Tibial nerve (tissue), 4 donors: ENCODE data around the gene ATP6AP1. TPM values are rescaled to one million over a fixed set of nuclear protein-coding genes. Genes with fewer than 3 reads are reported as not detected.

Experiments used
- DNase-seq, 2 donors: peaks; one replicate each; pipeline ENCODE4 v3.0.0-alpha.2; 2019; ENCODE audit warnings: low spot score in 2 of 2
- H3K27ac ChIP-seq, 4 donors: fragments of 200-600 bp; sonication (generic) in 3 of 4; one replicate each; pipeline ENCODE4 v1.5.1; 2017 to 2019; ENCODE audit warnings: mild to moderate bottlenecking in 1 of 4
- H3K27me3 ChIP-seq, 2 donors: fragments of 200-600 bp; sonication (generic) in 1 of 2; one replicate each; pipeline versions ENCODE4 v1.5.1 to v1.6.0; 2017 to 2019
- H3K36me3 ChIP-seq, 3 donors: fragments of 200-600 bp; sonication (generic); one replicate each; pipeline ENCODE4 v1.5.1; 2018 to 2019
- H3K4me1 ChIP-seq, 4 donors: fragments of 200-600 bp; sonication (generic) in 3 of 4; one replicate each; pipeline ENCODE4 v1.5.1; 2017 to 2019
- H3K4me3 ChIP-seq, 4 donors: fragments of 200-600 bp; sonication (generic) in 3 of 4; one replicate each; pipeline ENCODE4 v1.5.1; 2017 to 2019; ENCODE audit warnings: mild to moderate bottlenecking in 1 of 4, moderate library complexity in 1 of 4
- H3K9me3 ChIP-seq, 4 donors: fragments of 200-600 bp; sonication (generic) in 3 of 4; one replicate each; pipeline ENCODE4 v1.5.1; 2017 to 2019
- CTCF ChIP-seq, 5 experiments: fragments of 200-600 bp in 3 of 5; fragments of 450-650 bp in 2 of 5; sonication (generic) in 3 of 5; IDR thresholded peaks; one replicate each; pipeline ENCODE4 v1.5.1; 2016 to 2019; ENCODE audit warnings: antibody characterized with exemption in 5 of 5, mild to moderate bottlenecking in 3 of 5, moderate library complexity in 2 of 5
- EP300 ChIP-seq, 2 donors: sonication (generic); formaldehyde crosslinking; IDR thresholded peaks; one replicate each; pipeline ENCODE4 v1.6.1; 2017; ENCODE audit warnings: antibody characterized with exemption in 2 of 2, mild to moderate bottlenecking in 1 of 2
- POLR2A ChIP-seq, 2 donors: fragments of 450-650 bp; IDR thresholded peaks; one replicate each; pipeline ENCODE4 v1.6.1; 2017; ENCODE audit warnings: antibody characterized with exemption in 2 of 2, mild to moderate bottlenecking in 2 of 2, moderate library complexity in 2 of 2
- WGBS, 2 donors: methylation state at CpG; one replicate each; pipeline ENCODE4 v1.1.5; 2018; 5-methylcytosine and 5-hydroxymethylcytosine counted together
- total RNA-seq, 4 donors: library from RNA; depleted of rRNA; stranded (reverse); fragments of >200 nt; gene quantifications; one replicate each; pipeline ENCODE4 v1.1.0, GENCODE V29; 2016

ATP6AP1 gene
- 10 to 100 TPM; 42.9 to 59.7 (median 50.4) TPM for total RNA-seq

- WGBS, 2 donors, result 24 to 48% methylated on average over 29 to 82 of the region's 87 CpGs
- H3K4me1 ChIP-seq, result peaks cover 0 to 23% (median 0%) of the 10 kb centered on the region in 4 donors
- peaks cover 0 to 19% (median 0%) of the 10 kb centered on the region in 3 donors for H3K36me3 ChIP-seq
- H3K27ac ChIP-seq, result peak within 1 kb of the TSS; percentile 79 to 94 (median 86)
- peak within 1 kb of the TSS; percentile 60 to 85 (median 66) for H3K4me3 ChIP-seq
- DNase-seq, result peak; percentile 84 to 86
- no peaks in the 10 kb centered on the region for H3K27me3 ChIP-seq
- H3K9me3 ChIP-seq, result no peaks in the 10 kb centered on the region
- TF ChIP-seq POLR2A (IDR thresholded peaks at IDR 0.05) (peak in 1 of 2 donors; percentile 84), CTCF (IDR thresholded peaks at IDR 0.05) (peak in 1 of 5 experiments; percentile 32), EP300 (IDR thresholded peaks at IDR 0.05) (peak in 1 of 2 donors; percentile 89)
Observed at GRCh38 chrX:154428176-154429171, at the start of gene ATP6AP1. ATP6AP1 (plus strand) TSS chrX:154428677; CDS start chrX:154428693, 16 bp downstream.

- H3K9me3 ChIP-seq, result no peaks in the 10 kb centered on the region
- H3K36me3 ChIP-seq, result no peaks in the 10 kb centered on the region
- peak within 1 kb of the TSS; percentile 64 to 86 (median 73) for H3K4me3 ChIP-seq
- DNase-seq, result peak; percentile 92
- H3K27me3 ChIP-seq, result no peaks in the 10 kb centered on the region
- TF ChIP-seq EP300 (IDR thresholded peaks at IDR 0.05), result peak; percentile 79 to 92
- peak; percentile 81 to 93 for TF ChIP-seq POLR2A (IDR thresholded peaks at IDR 0.05)
- peak in 2 of 5 experiments; percentile 26 to 27 for TF ChIP-seq CTCF (IDR thresholded peaks at IDR 0.05)
- peak within 1 kb of the TSS; percentile 98 to 100 (median 98) for H3K27ac ChIP-seq
- H3K4me1 ChIP-seq, result peaks cover 0 to 28% (median 0%) of the 10 kb centered on the region in 4 donors
- whole genome bisulfite sequencing, 2 donors, result 0 to 53% methylated on average over 9 to 103 of the region's 103 CpGs
Observed at GRCh38 chrX:154378799-154379568, 49.5 kb upstream of the ATP6AP1 start, which contains the start of gene EMD. EMD (plus strand) TSS chrX:154379295; CDS start chrX:154379485, 190 bp downstream.

GRCh38 chrX:154379569-154379951, 48.9 kb upstream of the ATP6AP1 start:
- H3K4me3 ChIP-seq, result peak overlapping the region; percentile 64 to 86 (median 73)
- H3K4me1 ChIP-seq, result peaks cover 0 to 24% (median 0%) of the 10 kb centered on the region in 4 donors
- 0 to 24% methylated on average over 7 to 37 of the region's 38 CpGs for WGBS, 2 donors

GRCh38 chrX:154380153-154380552, 48.3 kb upstream of the ATP6AP1 start:
- H3K27ac ChIP-seq, result peak overlapping the region; percentile 98 to 100 (median 98)
- no peaks in the 10 kb centered on the region for H3K36me3 ChIP-seq
- no peaks in the 10 kb centered on the region for H3K9me3 ChIP-seq
- H3K4me1 ChIP-seq, result peaks cover 0 to 21% (median 0%) of the 10 kb centered on the region in 4 donors
- WGBS, 2 donors, result 43 to 56% methylated on average over 12 of the region's 13 CpGs
- no peak for DNase-seq
- H3K27me3 ChIP-seq, result no peaks in the 10 kb centered on the region
- TF ChIP-seq POLR2A (IDR thresholded peaks at IDR 0.05), result no peak
- no peak for TF ChIP-seq CTCF (IDR thresholded peaks at IDR 0.05)
- no peak for TF ChIP-seq EP300 (IDR thresholded peaks at IDR 0.05)
- H3K4me3 ChIP-seq, result peak overlapping the region; percentile 64 to 86 (median 73)

More at GRCh38 chrX:154379569-154379951, 48.9 kb upstream of the ATP6AP1 start:
- Histone ChIP-seq H3K9me3 (no peaks in the 10 kb centered on the region), H3K27me3 (no peaks in the 10 kb centered on the region), H3K27ac (peak overlapping the region; percentile 98 to 100 (median 98)), H3K36me3 (no peaks in the 10 kb centered on the region)
- no peak for TF ChIP-seq POLR2A (IDR thresholded peaks at IDR 0.05)
- no peak for TF ChIP-seq EP300 (IDR thresholded peaks at IDR 0.05)
- TF ChIP-seq CTCF (IDR thresholded peaks at IDR 0.05), result no peak
- DNase-seq, result no peak
